Kidney (tissue), 14 donors: ENCODE measurements around the gene LIPN. TPM values are rescaled to one million over a fixed set of nuclear protein-coding genes. Genes with fewer than 3 reads are reported as not detected.

Source experiments
- DNase-seq, 5 donors: peaks; one replicate each; pipeline ENCODE4 v3.0.0-alpha.2; 2013 to 2020
- FAIRE-seq: peaks from 2 replicates; lab custom pipeline; 2012; peaks lifted over from hg19 to GRCh38; lab: Jason Lieb, UNC
- H3K27ac ChIP-seq, 2 donors: one replicate each; pipeline ENCODE4 v1.7.0; 2013; ENCODE audit warnings: low read depth in 2 of 2, low read length in 2 of 2, inconsistent platforms in 1 of 2
- H3K27me3 ChIP-seq: one replicate; pipeline ENCODE4 v1.7.1; 2013; ENCODE audit warnings: low read length, inconsistent platforms; ENCODE audit not compliant: control insufficient read depth, insufficient read depth
- H3K36me3 ChIP-seq, 3 donors: one replicate each; pipeline versions ENCODE4 v1.7.0 to v1.7.1; 2013; ENCODE audit warnings: low read length in 3 of 3, control low read depth in 1 of 3, inconsistent platforms in 1 of 3; ENCODE audit not compliant: insufficient read depth in 3 of 3, control insufficient read depth in 2 of 3
- H3K4me1 ChIP-seq, 3 donors: one replicate each; pipeline versions ENCODE4 v1.7.0 to v1.7.1; 2013; ENCODE audit warnings: low read length in 3 of 3, inconsistent platforms in 1 of 3, low read depth in 1 of 3; ENCODE audit not compliant: control insufficient read depth in 2 of 3, insufficient read depth in 2 of 3
- H3K4me3 ChIP-seq, 3 donors: one replicate each; pipeline versions ENCODE4 v1.7.0 to v1.8.1; 2013; ENCODE audit warnings: low read length in 3 of 3, control low read depth in 1 of 3, inconsistent platforms in 1 of 3
- H3K9ac ChIP-seq, 3 donors: one replicate each; pipeline versions ENCODE4 v1.7.0 to v1.7.1; 2013; ENCODE audit warnings: low read length in 3 of 3, control low read depth in 1 of 3, inconsistent platforms in 1 of 3
- H3K9me3 ChIP-seq, 3 donors: one replicate each; pipeline versions ENCODE4 v1.7.0 to v1.7.1; 2013; ENCODE audit warnings: low read length in 3 of 3, control low read depth in 1 of 3, inconsistent platforms in 1 of 3; ENCODE audit not compliant: control insufficient read depth in 2 of 3, insufficient read depth in 1 of 3
- intact Hi-C: fragments of 100-400 bp; cut with DNase I; formaldehyde crosslinking; loops from one replicate; pipeline ENCODE4 v1.11.1; 2022
- polyA plus RNA-seq: library from polyadenylated mRNA; stranded (reverse); fragments of 350-450 nt; fragmentation: Illumina TruSeq; extraction: RNeasy Lipid Tissue Mini Kit (QIAGEN cat#74804); gene quantifications from one replicate; pipeline ENCODE4 v1.2.3, GENCODE V29; 2014; ENCODE audit warnings: low read depth, low replicate concordance; ENCODE audit not compliant: insufficient read depth
- total RNA-seq: library from RNA; stranded (reverse); fragmentation: NEBNext Ultra II Directional; extraction: Animal tissue kit (Norgen Biotek cat#: 25700); gene quantifications from one replicate; pipeline ENCODE4 v1.2.1, GENCODE V29; 2021
- TF ChIP-seq, protein P1 (sequence below): IDR thresholded peaks from 3 replicates; pipeline ENCODE4 v1.5.1; 2012; ENCODE audit warnings: mild to moderate bottlenecking, moderate library complexity, borderline replicate concordance; ENCODE audit not compliant: insufficient read depth; ENCODE audit errors: extremely low read depth
- donor health status: control.
- donor health status: control.
- donor health status: control.
- donor health status: control.
- donor health status: control.
- donor health status: DM: yes; HTN: yes; CAD: no.
- donor health status: Normal renal cell carcinoma (clear cell type).

The LIPN gene
- total and polyA plus RNA-seq, 2 donors from 2014 or later = 0.41 TPM; not detected in 1

- DNase-seq = no peak
- TF ChIP-seq, protein P1, sequence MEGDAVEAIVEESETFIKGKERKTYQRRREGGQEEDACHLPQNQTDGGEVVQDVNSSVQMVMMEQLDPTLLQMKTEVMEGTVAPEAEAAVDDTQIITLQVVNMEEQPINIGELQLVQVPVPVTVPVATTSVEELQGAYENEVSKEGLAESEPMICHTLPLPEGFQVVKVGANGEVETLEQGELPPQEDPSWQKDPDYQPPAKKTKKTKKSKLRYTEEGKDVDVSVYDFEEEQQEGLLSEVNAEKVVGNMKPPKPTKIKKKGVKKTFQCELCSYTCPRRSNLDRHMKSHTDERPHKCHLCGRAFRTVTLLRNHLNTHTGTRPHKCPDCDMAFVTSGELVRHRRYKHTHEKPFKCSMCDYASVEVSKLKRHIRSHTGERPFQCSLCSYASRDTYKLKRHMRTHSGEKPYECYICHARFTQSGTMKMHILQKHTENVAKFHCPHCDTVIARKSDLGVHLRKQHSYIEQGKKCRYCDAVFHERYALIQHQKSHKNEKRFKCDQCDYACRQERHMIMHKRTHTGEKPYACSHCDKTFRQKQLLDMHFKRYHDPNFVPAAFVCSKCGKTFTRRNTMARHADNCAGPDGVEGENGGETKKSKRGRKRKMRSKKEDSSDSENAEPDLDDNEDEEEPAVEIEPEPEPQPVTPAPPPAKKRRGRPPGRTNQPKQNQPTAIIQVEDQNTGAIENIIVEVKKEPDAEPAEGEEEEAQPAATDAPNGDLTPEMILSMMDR = no peak
- intact Hi-C loops = no loop called here
- H3K27ac ChIP-seq = no peak overlapping the region
- no peaks in the 10 kb centered on the region for H3K27me3 ChIP-seq
- no peaks in the 10 kb centered on the region for H3K9me3 ChIP-seq
- H3K9ac ChIP-seq = no peak overlapping the region
- FAIRE-seq = no peak
- H3K36me3 ChIP-seq = no peaks in the 10 kb centered on the region
- H3K4me1 ChIP-seq = no peaks in the 10 kb centered on the region
- no peak overlapping the region for H3K4me3 ChIP-seq
These were observed 29.1 kb downstream of the LIPN start for GRCh38 chr10:88788924-88789323.

DNA sequence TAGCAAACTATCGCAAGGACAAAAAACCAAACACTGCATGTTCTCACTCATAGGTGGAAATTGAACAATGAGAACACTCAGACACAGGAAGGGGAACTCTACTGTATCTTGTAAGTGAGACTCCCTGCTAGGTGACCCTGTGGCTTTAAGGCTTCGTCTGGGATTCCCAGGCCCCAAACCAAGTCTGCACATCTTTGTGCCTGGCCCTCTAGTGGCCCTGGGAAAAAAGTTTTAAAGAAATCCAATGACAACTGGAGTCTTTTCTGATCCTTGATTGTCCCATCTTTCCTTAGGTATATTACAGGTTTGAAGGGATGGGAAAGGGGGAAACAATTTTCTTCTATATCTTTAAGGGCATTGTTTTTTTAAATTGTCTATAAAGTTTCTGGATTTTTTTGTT lies 32.1 kb downstream of the LIPN start:
- FAIRE-seq (no peak), DNase-seq (peak in 3 of 5 donors; percentile 10 to 39 (median 21))
- H3K36me3 ChIP-seq = no peaks in the 10 kb centered on the region
- intact Hi-C loops = no loop called here
- no peaks in the 10 kb centered on the region for H3K9me3 ChIP-seq
- TF ChIP-seq, protein P1 = peak; percentile 40
- H3K4me3 ChIP-seq = no peak overlapping the region
- no peak overlapping the region for H3K27ac ChIP-seq
- H3K4me1 ChIP-seq = no peaks in the 10 kb centered on the region
- H3K9ac ChIP-seq = no peak overlapping the region
- H3K27me3 ChIP-seq = no peaks in the 10 kb centered on the region

DNA sequence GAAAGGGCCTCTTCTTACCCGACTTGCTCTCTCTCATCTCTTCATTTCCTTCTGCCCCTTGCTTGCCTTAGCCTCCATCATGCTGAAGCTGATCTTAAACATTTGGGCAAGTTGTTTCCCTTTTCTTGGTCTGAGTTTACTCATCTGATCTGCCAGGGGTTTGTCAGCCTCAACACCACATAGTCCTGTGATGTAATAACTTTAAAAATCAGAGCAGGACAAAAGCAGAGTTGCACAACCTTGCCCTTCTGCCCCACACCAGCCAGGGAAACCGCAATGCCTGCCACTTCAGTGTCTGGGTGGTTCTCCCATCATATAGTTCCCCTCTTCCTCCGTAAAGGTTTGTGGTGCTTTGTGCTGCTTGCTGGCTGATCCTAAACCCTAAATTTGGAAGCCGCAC lies 32.8 kb downstream of the LIPN start:
- Histone ChIP-seq H3K27me3 (no peaks in the 10 kb centered on the region), H3K36me3 (no peaks in the 10 kb centered on the region), H3K4me3 (no peak overlapping the region), H3K27ac (no peak overlapping the region), H3K9me3 (no peaks in the 10 kb centered on the region), H3K9ac (no peak overlapping the region), H3K4me1 (no peaks in the 10 kb centered on the region)
- TF ChIP-seq, protein P1 = no peak
- intact Hi-C loops = no loop called here
- FAIRE-seq (no peak), DNase-seq (no peak)

GRCh38 chr10:88793712-88794299 lies 34.0 kb downstream of the LIPN start:
- intact Hi-C loops = no loop called here
- no peaks in the 10 kb centered on the region for H3K4me1 ChIP-seq
- TF ChIP-seq, protein P1 = no peak
- H3K9ac ChIP-seq = no peak overlapping the region
- no peaks in the 10 kb centered on the region for H3K36me3 ChIP-seq
- H3K27ac ChIP-seq = no peak overlapping the region
- H3K4me3 ChIP-seq = no peak overlapping the region
- H3K27me3 ChIP-seq = no peaks in the 10 kb centered on the region
- FAIRE-seq (no peak), DNase-seq (no peak)
- no peaks in the 10 kb centered on the region for H3K9me3 ChIP-seq
